Neural cell (in vitro differentiated cells): Measurements from ENCODE around the gene CTBP2.

Source experiments
- EP300 ChIP-seq: fragments of 450-650 bp; conservative IDR thresholded peaks from 2 replicates; pipeline ENCODE4 v1.6.1; 2014; ENCODE audit warnings: antibody characterized with exemption, mild to moderate bottlenecking, moderate library complexity; ENCODE audit not compliant: poor library complexity, severe bottlenecking
- EZH2 ChIP-seq: fragments of 200-600, 300-800 bp; shearing (Covaris generic), sonication (generic); IDR thresholded peaks from 2 replicates; pipeline ENCODE4 v1.6.1; 2014; ENCODE audit warnings: antibody characterized with exemption, low read length, borderline replicate concordance, mild to moderate bottlenecking; ENCODE audit not compliant: insufficient read depth, poor library complexity, severe bottlenecking
- MXI1 ChIP-seq: fragments of 450-650 bp; conservative IDR thresholded peaks from 2 replicates; pipeline ENCODE4 v1.6.1; 2014; ENCODE audit warnings: antibody characterized with exemption, mild to moderate bottlenecking; ENCODE audit not compliant: poor library complexity, severe bottlenecking
- RAD21 ChIP-seq: fragments of 450-650 bp; conservative IDR thresholded peaks from 2 replicates; pipeline ENCODE4 v1.6.1; 2014; ENCODE audit warnings: antibody characterized with exemption, mild to moderate bottlenecking, moderate library complexity
- SMC3 ChIP-seq: fragments of 450-650 bp; conservative IDR thresholded peaks from 2 replicates; pipeline ENCODE4 v1.6.1; 2014; ENCODE audit warnings: antibody characterized with exemption, mild to moderate bottlenecking, moderate library complexity; ENCODE audit not compliant: poor library complexity
- TAF1 ChIP-seq: IDR thresholded peaks from 2 replicates; pipeline ENCODE4 v1.6.1; 2012; ENCODE audit warnings: low read depth
- TF ChIP-seq, protein P1 (sequence below): fragments of 450-650 bp; IDR thresholded peaks from 2 replicates; pipeline ENCODE4 v1.5.1; 2014; ENCODE audit warnings: antibody characterized with exemption, mild to moderate bottlenecking, moderate library complexity; ENCODE audit not compliant: poor library complexity, severe bottlenecking

- TF ChIP-seq, protein P1, sequence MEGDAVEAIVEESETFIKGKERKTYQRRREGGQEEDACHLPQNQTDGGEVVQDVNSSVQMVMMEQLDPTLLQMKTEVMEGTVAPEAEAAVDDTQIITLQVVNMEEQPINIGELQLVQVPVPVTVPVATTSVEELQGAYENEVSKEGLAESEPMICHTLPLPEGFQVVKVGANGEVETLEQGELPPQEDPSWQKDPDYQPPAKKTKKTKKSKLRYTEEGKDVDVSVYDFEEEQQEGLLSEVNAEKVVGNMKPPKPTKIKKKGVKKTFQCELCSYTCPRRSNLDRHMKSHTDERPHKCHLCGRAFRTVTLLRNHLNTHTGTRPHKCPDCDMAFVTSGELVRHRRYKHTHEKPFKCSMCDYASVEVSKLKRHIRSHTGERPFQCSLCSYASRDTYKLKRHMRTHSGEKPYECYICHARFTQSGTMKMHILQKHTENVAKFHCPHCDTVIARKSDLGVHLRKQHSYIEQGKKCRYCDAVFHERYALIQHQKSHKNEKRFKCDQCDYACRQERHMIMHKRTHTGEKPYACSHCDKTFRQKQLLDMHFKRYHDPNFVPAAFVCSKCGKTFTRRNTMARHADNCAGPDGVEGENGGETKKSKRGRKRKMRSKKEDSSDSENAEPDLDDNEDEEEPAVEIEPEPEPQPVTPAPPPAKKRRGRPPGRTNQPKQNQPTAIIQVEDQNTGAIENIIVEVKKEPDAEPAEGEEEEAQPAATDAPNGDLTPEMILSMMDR = no peak
- TF ChIP-seq EZH2 = no peak
- no peak for TF ChIP-seq TAF1
- no peak for TF ChIP-seq MXI1
- no peak for TF ChIP-seq RAD21
- no peak for TF ChIP-seq SMC3
- TF ChIP-seq EP300 = no peak
Observed at GRCh38 chr10:124996127-124996853, 164.1 kb downstream of the CTBP2 start.
